ENCODE data around the gene SSTR3. TPM values are rescaled to one million over a fixed set of nuclear protein-coding genes. Genes with fewer than 3 reads are reported as not detected.

SSTR3 gene
- total and polyA plus RNA-seq, 11 donors: 0.07 TPM; not detected in 10

- intact Hi-C loops (cut with DNase I): loop anchor here in 9 of 10 donors (2.0 to 10.0 kb wide), 7 partner anchors 31 to 425 kb away; partner anchors contain the start of gene IFT27 (in 1 of the 9)
- ATAC-seq (no peak), DNase-seq (no peak)
- Histone ChIP-seq H3K9me3 (no peaks in the 10 kb centered on the region), H3K4me1 (peaks cover 19 to 44% (median 34%) of the 10 kb centered on the region in 12 donors), H3K27ac (peak overlapping the region in 9 of 12 donors; percentile 39 to 99 (median 96)), H3K4me3 (peak overlapping the region in 9 of 12 donors; percentile 27 to 74 (median 64)), H3K27me3 (no peaks in the 10 kb centered on the region), H3K36me3 (no peaks in the 10 kb centered on the region)
- TF ChIP-seq POLR2A (IDR thresholded peaks at IDR 0.05) (no peak), CTCF (IDR thresholded peaks at IDR 0.05) (peak in 2 of 12 donors; percentile 13 to 17)
- WGBS, 4 donors: 11 to 22% (median 16%) methylated on average over 8 to 12 of the region's 12 CpGs
Observed at GRCh38 chr22:37199760-37200108, 12.5 kb downstream of the SSTR3 start.

GRCh38 chr22:37199103-37199759 is 13.0 kb downstream of the SSTR3 start:
- WGBS, 4 donors: 0 to 1% (median 1%) methylated on average over 37 to 58 of the region's 58 CpGs
- DNase-seq: peak; percentile 97 to 100 (median 98)
- peak; percentile 87 to 93 (median 90) for ATAC-seq
- intact Hi-C loops (cut with DNase I): loop anchor here in 7 of 10 donors (2.0 to 10.0 kb wide), 6 partner anchors 30 to 424 kb away; partner anchors contain the start of gene IFT27 (in 1 of the 7)
- peak overlapping the region; percentile 35 to 87 (median 66) for H3K4me3 ChIP-seq
- peak overlapping the region; percentile 83 to 99 (median 96) for H3K27ac ChIP-seq
- TF ChIP-seq POLR2A (IDR thresholded peaks at IDR 0.05) (peak; percentile 70 to 97), CTCF (IDR thresholded peaks at IDR 0.05) (peak; percentile 90 to 99 (median 96))
- H3K27me3 ChIP-seq: no peaks in the 10 kb centered on the region
- H3K9me3 ChIP-seq: no peaks in the 10 kb centered on the region
- peaks cover 19 to 47% (median 34%) of the 10 kb centered on the region in 12 donors for H3K4me1 ChIP-seq
- H3K36me3 ChIP-seq: no peaks in the 10 kb centered on the region

- 3% methylated on average over 29 to 51 of the region's 51 CpGs for WGBS, 4 donors
- peak overlapping the region; percentile 83 to 99 (median 96) for H3K27ac ChIP-seq
- ATAC-seq (peak; percentile 13 to 71 (median 66)), DNase-seq (peak; percentile 85 to 94 (median 87))
- peaks cover 23 to 51% (median 39%) of the 10 kb centered on the region in 12 donors for H3K4me1 ChIP-seq
- no peak for TF ChIP-seq POLR2A (IDR thresholded peaks at IDR 0.05)
- peak; percentile 86 to 98 (median 93) for TF ChIP-seq CTCF (IDR thresholded peaks at IDR 0.05)
- intact Hi-C loops (cut with DNase I): loop anchor here (1.0 to 10.0 kb wide), 8 partner anchors 30 to 424 kb away; partner anchors contain the start of gene IFT27 (in 1 of the 10)
- H3K27me3 ChIP-seq: no peaks in the 10 kb centered on the region
- peak overlapping the region; percentile 35 to 87 (median 66) for H3K4me3 ChIP-seq
- H3K9me3 ChIP-seq: no peaks in the 10 kb centered on the region
- no peaks in the 10 kb centered on the region for H3K36me3 ChIP-seq
Observed at GRCh38 chr22:37198258-37199102, 13.8 kb downstream of the SSTR3 start.
